ENCODE measurements around the gene ANKRD10. TPM values are rescaled to one million over a fixed set of nuclear protein-coding genes. Genes with fewer than 3 reads are reported as not detected.
"Not testable (repeated sequence)": the region's sequence is repeated elsewhere in the genome, so short reads cannot be mapped to it uniquely, and the experiment has no call there.

The ANKRD10 gene
- total RNA-seq, 1 donor from 2014 or later: 157 TPM

DNA sequence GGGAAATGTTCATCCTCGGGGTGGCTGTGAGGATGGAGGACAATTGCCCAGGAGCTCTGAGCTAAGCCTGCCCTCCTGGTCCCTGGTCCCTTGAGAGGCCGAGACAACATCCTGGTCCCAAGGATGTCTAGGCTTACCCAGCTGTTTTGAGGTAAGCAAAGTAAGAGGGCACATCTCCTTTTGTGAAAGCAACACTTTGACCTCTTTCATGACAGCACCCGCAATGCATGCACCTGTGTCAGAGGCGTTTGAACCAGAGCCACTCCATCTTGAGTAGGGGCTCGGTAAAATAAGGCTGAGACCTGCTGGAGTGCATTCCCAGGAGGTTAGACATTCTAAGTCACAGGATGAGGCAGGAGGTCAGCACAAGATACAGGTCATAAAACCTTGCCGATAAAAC is 43.1 kb upstream of the ANKRD10 start:
- H3K27me3 ChIP-seq (ENCODE audit: insufficient read depth, low read length): no peaks in the 10 kb centered on the region
- no peak overlapping the region for H3K27ac ChIP-seq (ENCODE audit: low read depth, low read length)
- H4K20me1 ChIP-seq (ENCODE audit: insufficient read depth, low read length): no peaks in the 10 kb centered on the region
- H3K79me2 ChIP-seq (ENCODE audit: insufficient read depth, low read length): no peaks in the 10 kb centered on the region
- FAIRE-seq (no peak), DNase-seq (ENCODE audit: low read depth) (no peak)
- Mint-ChIP-seq H3K9me3 (ENCODE audit: unreplicated experiment) (peaks cover 8% of the 10 kb centered on the region), H3K27ac (ENCODE audit: unreplicated experiment) (peak overlapping the region; percentile 94), H3K4me3 (ENCODE audit: unreplicated experiment) (no peak overlapping the region), H3K36me3 (ENCODE audit: low read depth, unreplicated experiment) (peaks cover 2% of the 10 kb centered on the region), H3K27me3 (ENCODE audit: low read depth, unreplicated experiment) (no peaks in the 10 kb centered on the region), H3K4me1 (ENCODE audit: low read depth, unreplicated experiment) (peaks cover 18% of the 10 kb centered on the region)
- H3K9ac ChIP-seq (ENCODE audit: low read length): no peak overlapping the region
- H3K4me1 ChIP-seq (ENCODE audit: insufficient read depth, low read length): peaks cover 7% of the 10 kb centered on the region
- TF ChIP-seq CTCF (IDR thresholded peaks at IDR 0.05; ENCODE audit: insufficient read depth, low read depth, low read length): no peak
- TF ChIP-seq EZH2 (IDR thresholded peaks at IDR 0.05; ENCODE audit: insufficient read depth, low read length): no peak
- no peak overlapping the region for H3K4me3 ChIP-seq (ENCODE audit: insufficient read depth, low read depth, low read length)
- H3K4me2 ChIP-seq (ENCODE audit: low read length): no peak overlapping the region
- no peaks in the 10 kb centered on the region for H3K9me3 ChIP-seq (ENCODE audit: insufficient read depth, low read depth, low read length)
- no peak overlapping the region for H2AFZ ChIP-seq (ENCODE audit: low read depth, low read length)
- H3K36me3 ChIP-seq (ENCODE audit: insufficient read depth, low read length): no peaks in the 10 kb centered on the region

DNA sequence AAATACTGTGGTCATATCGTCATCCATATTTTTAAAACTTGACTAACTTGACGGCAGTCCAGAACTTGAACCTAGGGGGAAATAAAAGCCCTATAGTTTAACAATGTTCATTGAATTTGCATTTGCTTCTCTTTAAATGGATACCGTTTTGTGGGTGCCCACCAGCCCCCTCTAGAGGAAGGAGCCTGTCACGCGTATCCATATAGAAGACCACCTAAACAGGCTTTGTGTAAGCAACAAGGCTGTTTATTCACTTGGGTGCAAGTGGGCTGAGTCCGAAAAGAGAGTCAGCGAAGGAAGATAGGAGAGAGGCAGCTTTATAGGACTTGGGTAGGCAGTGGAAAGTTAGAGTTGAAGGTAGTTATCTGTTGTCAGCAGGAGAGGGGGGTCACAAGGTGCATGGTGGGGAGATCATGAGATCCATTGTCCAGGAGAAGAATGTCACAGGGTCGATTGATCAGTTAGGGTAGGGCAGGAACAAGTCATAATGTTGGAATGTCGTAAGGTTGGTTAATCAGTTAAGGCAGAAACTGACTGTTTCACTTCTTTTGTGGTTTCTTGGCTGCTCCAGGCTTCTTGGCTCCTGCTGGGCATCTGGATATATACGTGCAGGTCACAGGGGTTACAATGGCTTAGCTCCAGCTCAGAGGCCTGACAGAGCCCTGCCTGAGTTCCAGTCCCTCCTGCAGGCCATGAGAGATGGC is 42.5 kb upstream of the ANKRD10 start:
- no peaks in the 10 kb centered on the region for H3K27me3 ChIP-seq (ENCODE audit: insufficient read depth, low read length)
- Mint-ChIP-seq H3K27me3 (ENCODE audit: low read depth, unreplicated experiment) (no peaks in the 10 kb centered on the region), H3K27ac (ENCODE audit: unreplicated experiment) (peak overlapping the region; percentile 94), H3K36me3 (ENCODE audit: low read depth, unreplicated experiment) (peaks cover 2% of the 10 kb centered on the region), H3K4me3 (ENCODE audit: unreplicated experiment) (peak overlapping the region; percentile 10), H3K9me3 (ENCODE audit: unreplicated experiment) (peaks cover 2% of the 10 kb centered on the region), H3K4me1 (ENCODE audit: low read depth, unreplicated experiment) (peaks cover 18% of the 10 kb centered on the region)
- H3K4me1 ChIP-seq (ENCODE audit: insufficient read depth, low read length): peaks cover 7% of the 10 kb centered on the region
- FAIRE-seq: no peak
- H3K4me2 ChIP-seq (ENCODE audit: low read length): no peak overlapping the region
- no peak overlapping the region for H3K4me3 ChIP-seq (ENCODE audit: insufficient read depth, low read depth, low read length)
- DNase-seq (ENCODE audit: low read depth): no peak
- TF ChIP-seq EZH2 (IDR thresholded peaks at IDR 0.05; ENCODE audit: insufficient read depth, low read length): no peak
- no peak for TF ChIP-seq CTCF (IDR thresholded peaks at IDR 0.05; ENCODE audit: insufficient read depth, low read depth, low read length)
- no peaks in the 10 kb centered on the region for H3K9me3 ChIP-seq (ENCODE audit: insufficient read depth, low read depth, low read length)
- no peak overlapping the region for H2AFZ ChIP-seq (ENCODE audit: low read depth, low read length)
- H3K9ac ChIP-seq (ENCODE audit: low read length): no peak overlapping the region
- no peak overlapping the region for H3K27ac ChIP-seq (ENCODE audit: low read depth, low read length)
- no peaks in the 10 kb centered on the region for H3K36me3 ChIP-seq (ENCODE audit: insufficient read depth, low read length)
- H4K20me1 ChIP-seq (ENCODE audit: insufficient read depth, low read length): no peaks in the 10 kb centered on the region
- no peaks in the 10 kb centered on the region for H3K79me2 ChIP-seq (ENCODE audit: insufficient read depth, low read length)

DNA sequence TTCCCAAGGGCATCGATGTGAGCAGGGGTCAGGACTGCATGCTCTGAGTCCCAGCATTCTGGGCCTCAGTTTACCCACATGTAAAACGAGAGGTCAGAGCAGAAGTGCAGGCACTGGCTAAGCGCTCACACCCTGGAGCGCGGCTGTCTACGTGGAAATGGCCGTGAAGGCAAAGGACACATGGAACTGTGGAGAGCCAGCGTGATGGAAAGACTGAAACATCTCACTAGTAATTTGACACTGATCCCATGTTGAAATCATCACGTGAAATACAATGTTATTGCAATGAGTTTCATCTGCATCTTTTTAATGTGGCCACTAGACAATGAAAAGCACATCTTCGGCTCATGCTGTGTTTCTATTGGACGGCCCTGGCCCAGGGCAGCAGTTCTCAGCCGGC is 41.3 kb upstream of the ANKRD10 start:
- not testable (repeated sequence) for H3K4me2 ChIP-seq (ENCODE audit: low read length); H2AFZ ChIP-seq (ENCODE audit: low read depth, low read length); DNase-seq (ENCODE audit: low read depth); H3K27ac Mint-ChIP-seq (ENCODE audit: unreplicated experiment); H3K9me3 ChIP-seq (ENCODE audit: insufficient read depth, low read depth, low read length); H3K27me3 ChIP-seq (ENCODE audit: insufficient read depth, low read length); FAIRE-seq; H3K27me3 Mint-ChIP-seq (ENCODE audit: low read depth, unreplicated experiment); H3K36me3 Mint-ChIP-seq (ENCODE audit: low read depth, unreplicated experiment); H4K20me1 ChIP-seq (ENCODE audit: insufficient read depth, low read length); H3K9ac ChIP-seq (ENCODE audit: low read length); H3K4me3 Mint-ChIP-seq (ENCODE audit: unreplicated experiment); H3K9me3 Mint-ChIP-seq (ENCODE audit: unreplicated experiment); H3K79me2 ChIP-seq (ENCODE audit: insufficient read depth, low read length); H3K36me3 ChIP-seq (ENCODE audit: insufficient read depth, low read length); H3K4me3 ChIP-seq (ENCODE audit: insufficient read depth, low read depth, low read length); H3K27ac ChIP-seq (ENCODE audit: low read depth, low read length); H3K4me1 ChIP-seq (ENCODE audit: insufficient read depth, low read length)
- peaks cover 25% of the 10 kb centered on the region for H3K4me1 Mint-ChIP-seq (ENCODE audit: low read depth, unreplicated experiment)

DNA sequence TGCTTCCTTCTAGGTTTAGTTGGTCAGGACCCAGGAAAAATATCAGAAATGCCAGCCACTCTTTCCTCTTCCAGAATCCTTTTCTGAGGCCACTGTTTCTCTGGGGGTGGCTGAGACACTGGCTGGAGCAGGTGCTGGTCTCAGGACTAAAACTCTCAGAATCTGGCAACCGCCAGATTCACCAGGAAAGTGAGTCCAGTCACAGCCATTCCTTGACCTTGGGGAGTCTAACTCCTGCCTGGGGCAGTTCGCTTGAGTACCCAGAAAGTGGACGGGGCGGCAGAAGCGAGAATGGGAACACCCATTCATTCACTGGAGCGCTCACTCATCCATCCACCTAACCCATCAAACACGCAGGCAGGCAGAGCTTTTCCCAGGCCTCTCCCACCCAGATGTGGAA is 40.7 kb upstream of the ANKRD10 start:
- not testable (repeated sequence) for H3K27me3 Mint-ChIP-seq (ENCODE audit: low read depth, unreplicated experiment); FAIRE-seq

GRCh38 chr13:110955072-110955503 is 40.2 kb upstream of the ANKRD10 start:
- not testable (repeated sequence) for H3K27me3 Mint-ChIP-seq (ENCODE audit: low read depth, unreplicated experiment); H3K36me3 Mint-ChIP-seq (ENCODE audit: low read depth, unreplicated experiment); H3K4me1 ChIP-seq (ENCODE audit: insufficient read depth, low read length); H2AFZ ChIP-seq (ENCODE audit: low read depth, low read length); H3K27me3 ChIP-seq (ENCODE audit: insufficient read depth, low read length); H3K9me3 Mint-ChIP-seq (ENCODE audit: unreplicated experiment); H3K4me3 ChIP-seq (ENCODE audit: insufficient read depth, low read depth, low read length); H3K9me3 ChIP-seq (ENCODE audit: insufficient read depth, low read depth, low read length); H3K79me2 ChIP-seq (ENCODE audit: insufficient read depth, low read length); H4K20me1 ChIP-seq (ENCODE audit: insufficient read depth, low read length); H3K36me3 ChIP-seq (ENCODE audit: insufficient read depth, low read length)
- H3K27ac ChIP-seq (ENCODE audit: low read depth, low read length): peak overlapping the region; percentile 88
- Mint-ChIP-seq H3K4me1 (ENCODE audit: low read depth, unreplicated experiment) (peaks cover 25% of the 10 kb centered on the region), H3K27ac (ENCODE audit: unreplicated experiment) (peak overlapping the region; percentile 96), H3K4me3 (ENCODE audit: unreplicated experiment) (peak overlapping the region; percentile 45)
- FAIRE-seq (peak; percentile 96), DNase-seq (ENCODE audit: low read depth) (peak; percentile 90)
- H3K4me2 ChIP-seq (ENCODE audit: low read length): peak overlapping the region; percentile 16
- peak overlapping the region; percentile 69 for H3K9ac ChIP-seq (ENCODE audit: low read length)

More for the DNA sequence above, 40.7 kb upstream of the ANKRD10 start:
- H3K9ac ChIP-seq (ENCODE audit: low read length): peak overlapping the region; percentile 69
- not testable (repeated sequence) for DNase-seq (ENCODE audit: low read depth); H3K4me1 ChIP-seq (ENCODE audit: insufficient read depth, low read length); H3K27me3 ChIP-seq (ENCODE audit: insufficient read depth, low read length); H3K36me3 ChIP-seq (ENCODE audit: insufficient read depth, low read length); H3K79me2 ChIP-seq (ENCODE audit: insufficient read depth, low read length); H3K4me3 ChIP-seq (ENCODE audit: insufficient read depth, low read depth, low read length); H3K36me3 Mint-ChIP-seq (ENCODE audit: low read depth, unreplicated experiment); H4K20me1 ChIP-seq (ENCODE audit: insufficient read depth, low read length); H2AFZ ChIP-seq (ENCODE audit: low read depth, low read length); H3K9me3 Mint-ChIP-seq (ENCODE audit: unreplicated experiment); H3K9me3 ChIP-seq (ENCODE audit: insufficient read depth, low read depth, low read length); H3K4me2 ChIP-seq (ENCODE audit: low read length); H3K4me3 Mint-ChIP-seq (ENCODE audit: unreplicated experiment)
- Mint-ChIP-seq H3K4me1 (ENCODE audit: low read depth, unreplicated experiment) (peaks cover 25% of the 10 kb centered on the region), H3K27ac (ENCODE audit: unreplicated experiment) (peak overlapping the region; percentile 96)
- peak overlapping the region; percentile 88 for H3K27ac ChIP-seq (ENCODE audit: low read depth, low read length)
